Stomach (tissue), 4 donors: ENCODE results near the gene LIMS2.

Experiments
- CTCF ChIP-seq, 7 experiments: fragments of 450-650 bp in 4 of 7; fragments of 200-600 bp in 3 of 7; sonication (generic) in 3 of 7; IDR thresholded peaks; one replicate each; pipeline ENCODE4 v1.5.1; 2016 to 2019; ENCODE audit warnings: antibody characterized with exemption in 7 of 7, control low read depth in 2 of 7, mild to moderate bottlenecking in 1 of 7
- POLR2AphosphoS5 ChIP-seq, 3 donors: sonication (generic); formaldehyde crosslinking; IDR thresholded peaks; one replicate each; pipeline ENCODE4 v1.6.1; 2016; ENCODE audit warnings: antibody characterized with exemption in 3 of 3

- TF ChIP-seq CTCF (IDR thresholded peaks at IDR 0.05) = peak in 3 of 7 experiments; percentile 9 to 38 (median 14)
- TF ChIP-seq POLR2AphosphoS5 (IDR thresholded peaks at IDR 0.05) = peak in 2 of 3 donors; percentile 44 to 69
Measured at GRCh38 chr2:127701651-127702394, 26.5 kb upstream of the LIMS2 start.
